Measurements from ENCODE around the gene ACBD4.

GRCh38 chr17:45177563-45177962 is 42.1 kb downstream of the ACBD4 start:
- TF ChIP-seq CTCF (IDR thresholded peaks at IDR 0.05) (no peak), POLR2A (IDR thresholded peaks at IDR 0.05) (no peak)

Data from transverse colon (tissue), 3 donors.